Panc1 (cell line): ENCODE results near the gene BASP1. TPM values are rescaled to one million over a fixed set of nuclear protein-coding genes. Genes with fewer than 3 reads are reported as not detected.

Source experiments
- ATAC-seq: fragments of 200-7000 bp; cut with Tn5 transposase; 2 replicates; pipeline ENCODE4 v1.9.1; 2020; ENCODE audit warnings: mild to moderate bottlenecking, moderate library complexity
- BruUV-seq: library from RNA; stranded (reverse); fragments of 400-500 nt; replicated peaks from 2 replicates; lab custom pipeline; 2021; lab: Mats Ljungman, UMichigan
- CTCF ChIA-PET: fragments of 300-600 bp; sonication (Branson Sonifier 250); formaldehyde crosslinking; loops from one replicate; lab custom pipeline; 2022; ENCODE audit warnings: antibody characterized with exemption; lab: Charles Lee
- POLR2A ChIA-PET: fragments of 300-600 bp; sonication (Branson Sonifier 250); formaldehyde crosslinking; loops from one replicate; lab custom pipeline; 2022; ENCODE audit warnings: antibody characterized with exemption; lab: Charles Lee
- DNase-seq: peaks from one replicate; pipeline ENCODE4 v3.0.0-alpha.2; 2010; ENCODE audit warnings: low read depth, low spot score
- H3K27ac ChIP-seq: 2 replicates; pipeline ENCODE4 v1.5.1; 2011; ENCODE audit warnings: mild to moderate bottlenecking, low read length, inconsistent platforms
- H3K27me3 ChIP-seq: fragments of 200-500 bp; sonication (Bioruptor generic); 2 replicates; pipeline ENCODE4 v1.6.0; 2014; ENCODE audit warnings: low read length, inconsistent platforms; ENCODE audit not compliant: control insufficient read depth, insufficient read depth
- H3K36me3 ChIP-seq: fragments of 200-500 bp; sonication (Bioruptor generic); 2 replicates; pipeline ENCODE4 v1.5.1; 2014; ENCODE audit warnings: inconsistent platforms, mild to moderate bottlenecking, low read length, moderate library complexity; ENCODE audit not compliant: control insufficient read depth, insufficient read depth
- H3K4me1 ChIP-seq: 2 replicates; pipeline ENCODE4 v1.5.1; 2011; ENCODE audit warnings: inconsistent platforms, mild to moderate bottlenecking, low read length, moderate library complexity; ENCODE audit not compliant: control insufficient read depth, insufficient read depth
- H3K4me3 ChIP-seq, 2 experiments: 2 replicates each; pipeline ENCODE4 v1.5.1; 2011 to 2012; ENCODE audit warnings: low read depth in 2 of 2, low read length in 2 of 2, mild to moderate bottlenecking in 2 of 2, inconsistent platforms in 1 of 2, moderate library complexity in 1 of 2
- H3K9me3 ChIP-seq: fragments of 200-500 bp; sonication (Bioruptor generic); 2 replicates; pipeline ENCODE4 v1.5.1; 2014; ENCODE audit warnings: low read depth, mild to moderate bottlenecking, inconsistent platforms, low read length, moderate library complexity; ENCODE audit not compliant: control insufficient read depth, insufficient read depth
- POLR2AphosphoS5 ChIP-seq: IDR thresholded peaks from 2 replicates; pipeline ENCODE4 v1.6.1; 2012; ENCODE audit warnings: mild to moderate bottlenecking, low read depth, low read length, moderate library complexity
- SIN3A ChIP-seq: IDR thresholded peaks from 2 replicates; pipeline ENCODE4 v1.6.1; 2012; ENCODE audit warnings: low read depth, mild to moderate bottlenecking, low read length, moderate library complexity, borderline replicate concordance; ENCODE audit not compliant: insufficient read depth
- TCF7L2 ChIP-seq: IDR thresholded peaks from 2 replicates; pipeline ENCODE4 v1.6.1; 2011; ENCODE audit warnings: mild to moderate bottlenecking, low read depth, low read length, inconsistent platforms
- in situ Hi-C: cut with HindIII; loops from 2 replicates; pipeline ENCODE4 v1.10.0; 2016; ENCODE audit warnings: low sequenced_read_pairs, low pct_unique_long_range_greater_than_20kb
- intact Hi-C: fragments of 100-400 bp; cut with micrococcal nuclease; formaldehyde crosslinking; loops from one replicate; pipeline ENCODE4 v1.10.0; 2022; ENCODE audit not compliant: unreplicated experiment
- total RNA-seq: library from RNA; stranded (reverse); gene quantifications from one replicate; pipeline ENCODE4 v1.2.1, GENCODE V29; 2021; ENCODE audit not compliant: unreplicated experiment
- TF ChIP-seq, protein P1 (sequence below), 2 experiments: IDR thresholded peaks; 2 replicates each; pipeline ENCODE4 v1.6.1; 2011 to 2012; ENCODE audit warnings: low read depth in 2 of 2, control low read depth in 1 of 2, low read length in 1 of 2, mild to moderate bottlenecking in 1 of 2, moderate library complexity in 1 of 2; ENCODE audit not compliant: insufficient read depth in 1 of 2
- TF ChIP-seq, protein P2 (sequence below): fragments of 450-650 bp; IDR thresholded peaks from 2 replicates; pipeline ENCODE4 v1.5.1; 2017; ENCODE audit warnings: mild to moderate bottlenecking

Gene BASP1
- total RNA-seq, 1 experiment from 2014 or later: 217 TPM

DNA sequence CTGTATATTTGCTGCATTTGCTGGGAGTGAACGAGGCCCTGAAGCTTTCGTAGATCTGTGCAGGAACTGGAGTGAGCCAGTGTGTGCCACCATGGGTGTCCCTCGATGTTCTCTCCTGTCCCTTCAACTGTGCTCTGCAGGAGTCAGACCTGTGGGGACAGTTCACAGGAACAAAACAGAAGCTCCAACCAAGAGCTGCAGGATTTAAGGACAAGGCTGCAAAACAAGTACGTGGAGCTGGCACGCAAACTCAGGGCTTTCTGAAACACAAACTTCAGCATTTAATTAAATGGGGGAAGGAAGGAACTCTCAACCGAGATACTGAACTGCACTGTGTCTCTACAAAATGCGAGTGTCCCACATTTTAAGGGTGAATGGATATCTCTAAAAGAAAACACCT is 24.2 kb downstream of the BASP1 start:
- H3K4me1 ChIP-seq: peaks cover 83% of the 10 kb centered on the region
- intact Hi-C loops: no loop called here
- no TSS peak for BruUV-seq
- in situ Hi-C loops: no loop called here
- H3K9me3 ChIP-seq: no peaks in the 10 kb centered on the region
- POLR2A ChIA-PET: no interaction called here
- H3K36me3 ChIP-seq: no peaks in the 10 kb centered on the region
- DNase-seq: no peak
- no peak overlapping the region for H3K4me3 ChIP-seq
- no peaks in the 10 kb centered on the region for H3K27me3 ChIP-seq
- TF ChIP-seq, protein P1, sequence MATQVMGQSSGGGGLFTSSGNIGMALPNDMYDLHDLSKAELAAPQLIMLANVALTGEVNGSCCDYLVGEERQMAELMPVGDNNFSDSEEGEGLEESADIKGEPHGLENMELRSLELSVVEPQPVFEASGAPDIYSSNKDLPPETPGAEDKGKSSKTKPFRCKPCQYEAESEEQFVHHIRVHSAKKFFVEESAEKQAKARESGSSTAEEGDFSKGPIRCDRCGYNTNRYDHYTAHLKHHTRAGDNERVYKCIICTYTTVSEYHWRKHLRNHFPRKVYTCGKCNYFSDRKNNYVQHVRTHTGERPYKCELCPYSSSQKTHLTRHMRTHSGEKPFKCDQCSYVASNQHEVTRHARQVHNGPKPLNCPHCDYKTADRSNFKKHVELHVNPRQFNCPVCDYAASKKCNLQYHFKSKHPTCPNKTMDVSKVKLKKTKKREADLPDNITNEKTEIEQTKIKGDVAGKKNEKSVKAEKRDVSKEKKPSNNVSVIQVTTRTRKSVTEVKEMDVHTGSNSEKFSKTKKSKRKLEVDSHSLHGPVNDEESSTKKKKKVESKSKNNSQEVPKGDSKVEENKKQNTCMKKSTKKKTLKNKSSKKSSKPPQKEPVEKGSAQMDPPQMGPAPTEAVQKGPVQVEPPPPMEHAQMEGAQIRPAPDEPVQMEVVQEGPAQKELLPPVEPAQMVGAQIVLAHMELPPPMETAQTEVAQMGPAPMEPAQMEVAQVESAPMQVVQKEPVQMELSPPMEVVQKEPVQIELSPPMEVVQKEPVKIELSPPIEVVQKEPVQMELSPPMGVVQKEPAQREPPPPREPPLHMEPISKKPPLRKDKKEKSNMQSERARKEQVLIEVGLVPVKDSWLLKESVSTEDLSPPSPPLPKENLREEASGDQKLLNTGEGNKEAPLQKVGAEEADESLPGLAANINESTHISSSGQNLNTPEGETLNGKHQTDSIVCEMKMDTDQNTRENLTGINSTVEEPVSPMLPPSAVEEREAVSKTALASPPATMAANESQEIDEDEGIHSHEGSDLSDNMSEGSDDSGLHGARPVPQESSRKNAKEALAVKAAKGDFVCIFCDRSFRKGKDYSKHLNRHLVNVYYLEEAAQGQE (IDR thresholded peaks at IDR 0.05; ENCODE audit: insufficient read depth in 1 of 2, low read depth in 2 of 2, low read length in 1 of 2): no peak
- TF ChIP-seq POLR2AphosphoS5 (no peak), SIN3A (no peak)
- TF ChIP-seq, protein P2, sequence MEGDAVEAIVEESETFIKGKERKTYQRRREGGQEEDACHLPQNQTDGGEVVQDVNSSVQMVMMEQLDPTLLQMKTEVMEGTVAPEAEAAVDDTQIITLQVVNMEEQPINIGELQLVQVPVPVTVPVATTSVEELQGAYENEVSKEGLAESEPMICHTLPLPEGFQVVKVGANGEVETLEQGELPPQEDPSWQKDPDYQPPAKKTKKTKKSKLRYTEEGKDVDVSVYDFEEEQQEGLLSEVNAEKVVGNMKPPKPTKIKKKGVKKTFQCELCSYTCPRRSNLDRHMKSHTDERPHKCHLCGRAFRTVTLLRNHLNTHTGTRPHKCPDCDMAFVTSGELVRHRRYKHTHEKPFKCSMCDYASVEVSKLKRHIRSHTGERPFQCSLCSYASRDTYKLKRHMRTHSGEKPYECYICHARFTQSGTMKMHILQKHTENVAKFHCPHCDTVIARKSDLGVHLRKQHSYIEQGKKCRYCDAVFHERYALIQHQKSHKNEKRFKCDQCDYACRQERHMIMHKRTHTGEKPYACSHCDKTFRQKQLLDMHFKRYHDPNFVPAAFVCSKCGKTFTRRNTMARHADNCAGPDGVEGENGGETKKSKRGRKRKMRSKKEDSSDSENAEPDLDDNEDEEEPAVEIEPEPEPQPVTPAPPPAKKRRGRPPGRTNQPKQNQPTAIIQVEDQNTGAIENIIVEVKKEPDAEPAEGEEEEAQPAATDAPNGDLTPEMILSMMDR: no peak
- CTCF ChIA-PET: no interaction called here
- peak overlapping the region; percentile 77 for H3K27ac ChIP-seq
- no peak for ATAC-seq

DNA sequence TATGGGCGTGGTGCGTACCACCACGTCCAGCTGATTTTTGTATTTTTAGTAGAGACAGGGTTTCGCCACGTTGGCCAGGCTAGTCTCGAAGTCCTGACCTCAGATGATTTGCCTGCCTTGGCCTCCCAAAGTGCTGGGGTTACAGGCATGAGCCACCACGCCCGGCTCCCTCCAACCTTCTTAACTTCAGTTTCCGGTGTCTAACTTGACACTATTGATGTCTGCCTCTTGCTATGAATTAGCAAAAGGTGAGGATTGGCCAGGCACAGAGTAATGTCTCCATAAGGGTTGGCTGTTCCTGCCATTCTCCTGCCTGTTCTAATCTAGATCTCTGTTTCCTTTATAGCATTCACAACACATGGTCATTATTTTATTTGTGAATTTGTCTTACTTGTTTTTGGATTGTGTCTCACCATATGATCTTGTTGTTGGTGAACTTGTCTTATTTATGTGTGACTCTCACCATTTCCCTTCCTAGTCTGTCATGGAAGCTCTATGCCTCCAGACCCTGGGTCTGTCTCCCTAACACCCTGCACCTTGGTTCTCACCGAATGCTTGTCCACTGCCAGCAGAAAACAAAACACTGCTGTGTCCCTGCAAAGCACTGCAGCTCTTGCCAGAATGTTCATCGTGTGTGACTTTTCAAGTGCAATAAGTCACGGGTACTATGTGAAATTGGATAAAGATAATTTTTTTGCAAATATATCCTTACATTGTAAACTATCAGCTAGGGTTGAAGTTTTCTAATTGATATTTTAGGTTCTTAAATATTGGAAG is 26.0 kb downstream of the BASP1 start:
- Histone ChIP-seq H3K4me1 (peaks cover 83% of the 10 kb centered on the region), H3K27me3 (no peaks in the 10 kb centered on the region), H3K4me3 (no peak overlapping the region), H3K27ac (peak overlapping the region; percentile 74), H3K9me3 (no peaks in the 10 kb centered on the region), H3K36me3 (no peaks in the 10 kb centered on the region)
- BruUV-seq: no TSS peak
- ChIA-PET CTCF (no interaction called here), POLR2A (no interaction called here)
- TF ChIP-seq, protein P1 (IDR thresholded peaks at IDR 0.05; ENCODE audit: insufficient read depth in 1 of 2, low read depth in 2 of 2, low read length in 1 of 2): no peak
- TF ChIP-seq POLR2AphosphoS5 (no peak), TCF7L2 (no peak), SIN3A (no peak)
- TF ChIP-seq, protein P2: no peak
- no peak for DNase-seq
- intact Hi-C loops: no loop called here
- in situ Hi-C loops: no loop called here
- no peak for ATAC-seq
